ENCODE data around the gene FARP1. TPM values are rescaled to one million over a fixed set of nuclear protein-coding genes. Genes with fewer than 3 reads are reported as not detected.

Gene FARP1
- total RNA-seq, 1 donor from 2014 or later = 17.7 TPM

- intact Hi-C loops (cut with DNase I) = no loop called here
- Histone ChIP-seq H3K4me1 (peaks cover under 1% of the 10 kb centered on the region), H3K27ac (no peak overlapping the region), H3K4me3 (no peak overlapping the region), H3K9me3 (no peaks in the 10 kb centered on the region), H3K36me3 (no peaks in the 10 kb centered on the region), H3K27me3 (no peaks in the 10 kb centered on the region)
- TF ChIP-seq POLR2A (IDR thresholded peaks at IDR 0.05) (no peak), POLR2AphosphoS5 (IDR thresholded peaks at IDR 0.05; ENCODE audit: insufficient read depth in 1 of 2, low read depth in 1 of 2) (no peak), CTCF (IDR thresholded peaks at IDR 0.05) (no peak)
- DNase-seq (ENCODE audit: extremely low spot score in 2 of 2) = no peak
Measured at GRCh38 chr13:98405107-98405571, 262.2 kb downstream of the FARP1 start.

GRCh38 chr13:98405690-98406344 lies 262.9 kb downstream of the FARP1 start:
- H3K4me1 ChIP-seq = no peaks in the 10 kb centered on the region
- H3K36me3 ChIP-seq = no peaks in the 10 kb centered on the region
- no peak for TF ChIP-seq POLR2A (IDR thresholded peaks at IDR 0.05)
- TF ChIP-seq POLR2AphosphoS5 (IDR thresholded peaks at IDR 0.05; ENCODE audit: insufficient read depth in 1 of 2, low read depth in 1 of 2) = no peak
- TF ChIP-seq CTCF (IDR thresholded peaks at IDR 0.05) = no peak
- H3K27ac ChIP-seq = no peak overlapping the region
- no peak for DNase-seq (ENCODE audit: extremely low spot score in 2 of 2)
- H3K4me3 ChIP-seq = no peak overlapping the region
- intact Hi-C loops (cut with DNase I) = no loop called here
- H3K9me3 ChIP-seq = no peaks in the 10 kb centered on the region
- H3K27me3 ChIP-seq = no peaks in the 10 kb centered on the region

GRCh38 chr13:98406427-98406826 lies 263.5 kb downstream of the FARP1 start:
- Histone ChIP-seq H3K4me1 (no peaks in the 10 kb centered on the region), H3K36me3 (no peaks in the 10 kb centered on the region), H3K27ac (no peak overlapping the region), H3K9me3 (no peaks in the 10 kb centered on the region), H3K4me3 (no peak overlapping the region), H3K27me3 (no peaks in the 10 kb centered on the region)
- no peak for TF ChIP-seq POLR2AphosphoS5 (IDR thresholded peaks at IDR 0.05; ENCODE audit: insufficient read depth in 1 of 2, low read depth in 1 of 2)
- no peak for TF ChIP-seq POLR2A (IDR thresholded peaks at IDR 0.05)
- TF ChIP-seq CTCF (IDR thresholded peaks at IDR 0.05) = no peak
- intact Hi-C loops (cut with DNase I) = no loop called here
- DNase-seq (ENCODE audit: extremely low spot score in 2 of 2) = no peak

GRCh38 chr13:98406971-98407370 lies 264.1 kb downstream of the FARP1 start:
- intact Hi-C loops (cut with DNase I) = no loop called here
- no peaks in the 10 kb centered on the region for H3K9me3 ChIP-seq
- no peak for DNase-seq (ENCODE audit: extremely low spot score in 2 of 2)
- no peaks in the 10 kb centered on the region for H3K36me3 ChIP-seq
- H3K4me3 ChIP-seq = no peak overlapping the region
- no peaks in the 10 kb centered on the region for H3K4me1 ChIP-seq
- TF ChIP-seq CTCF (IDR thresholded peaks at IDR 0.05) (no peak), POLR2A (IDR thresholded peaks at IDR 0.05) (no peak), POLR2AphosphoS5 (IDR thresholded peaks at IDR 0.05; ENCODE audit: insufficient read depth in 1 of 2, low read depth in 1 of 2) (no peak)
- no peak overlapping the region for H3K27ac ChIP-seq
- no peaks in the 10 kb centered on the region for H3K27me3 ChIP-seq

GRCh38 chr13:98407575-98407974 lies 264.7 kb downstream of the FARP1 start:
- no peaks in the 10 kb centered on the region for H3K9me3 ChIP-seq
- DNase-seq (ENCODE audit: extremely low spot score in 2 of 2) = no peak
- no peak overlapping the region for H3K4me3 ChIP-seq
- H3K27ac ChIP-seq = no peak overlapping the region
- no peaks in the 10 kb centered on the region for H3K36me3 ChIP-seq
- intact Hi-C loops (cut with DNase I) = no loop called here
- no peaks in the 10 kb centered on the region for H3K4me1 ChIP-seq
- no peaks in the 10 kb centered on the region for H3K27me3 ChIP-seq
- no peak for TF ChIP-seq POLR2A (IDR thresholded peaks at IDR 0.05)
- no peak for TF ChIP-seq CTCF (IDR thresholded peaks at IDR 0.05)
- no peak for TF ChIP-seq POLR2AphosphoS5 (IDR thresholded peaks at IDR 0.05; ENCODE audit: insufficient read depth in 1 of 2, low read depth in 1 of 2)
